Loucy (cell line): ENCODE results near the gene C21orf58.

ENCODE experiments used
- H2AFZ ChIP-seq: fragments of 200-600 bp; sonication (generic); 2 replicates; pipeline ENCODE4 v1.6.0; 2016; ENCODE audit warnings: antibody characterized with exemption, mild to moderate bottlenecking, low read length, moderate library complexity
- H3F3A ChIP-seq: fragments of 200-600 bp; 2 replicates; pipeline ENCODE4 v1.6.0; 2016; ENCODE audit warnings: antibody characterized with exemption, low read depth, mild to moderate bottlenecking
- H3K27me3 ChIP-seq: fragments of 200-600 bp; sonication (generic); 2 replicates; pipeline ENCODE4 v1.6.1; 2014; ENCODE audit warnings: low read length, mild to moderate bottlenecking; ENCODE audit not compliant: insufficient read depth, poor library complexity, severe bottlenecking
- H3K36me3 ChIP-seq: fragments of 200-600 bp; sonication (generic); 2 replicates; pipeline ENCODE4 v1.6.1; 2016; ENCODE audit warnings: low read length; ENCODE audit not compliant: insufficient read depth
- H3K4me1 ChIP-seq: fragments of 200-600 bp; sonication (generic); 2 replicates; pipeline ENCODE4 v1.5.1; 2014; ENCODE audit warnings: low read length, mild to moderate bottlenecking; ENCODE audit not compliant: insufficient read depth, poor library complexity, severe bottlenecking
- H3K4me2 ChIP-seq: fragments of 200-600 bp; sonication (generic); 2 replicates; pipeline ENCODE4 v1.6.0; 2014; ENCODE audit warnings: antibody characterized with exemption, low read length, low read depth, mild to moderate bottlenecking; ENCODE audit not compliant: poor library complexity, severe bottlenecking
- H3K4me3 ChIP-seq: fragments of 200-600 bp; sonication (generic); 2 replicates; pipeline ENCODE4 v1.5.1; 2014; ENCODE audit warnings: low read length, mild to moderate bottlenecking, mixed read lengths; ENCODE audit not compliant: poor library complexity, severe bottlenecking
- H3K79me2 ChIP-seq: fragments of 200-600 bp; sonication (generic); 2 replicates; pipeline ENCODE4 v1.6.1; 2014; ENCODE audit warnings: low read length; ENCODE audit not compliant: insufficient read depth
- H3K9ac ChIP-seq: fragments of 200-600 bp; sonication (generic); 2 replicates; pipeline ENCODE4 v1.6.0; 2014; ENCODE audit warnings: mild to moderate bottlenecking, low read depth, low read length, moderate library complexity; ENCODE audit not compliant: poor library complexity, severe bottlenecking
- H3K9me2 ChIP-seq: fragments of 200-600 bp; sonication (generic); replicated peaks from 2 replicates; pipeline ENCODE4 v1.6.1; 2016; ENCODE audit warnings: low read depth, low read length, mixed read lengths
- H3K9me3 ChIP-seq: fragments of 200-600 bp; sonication (generic); 2 replicates; pipeline ENCODE4 v1.6.1; 2014; ENCODE audit warnings: mild to moderate bottlenecking, antibody characterized with exemption, low read length, low read depth; ENCODE audit not compliant: insufficient read depth
- H4K20me1 ChIP-seq: fragments of 200-600 bp; sonication (generic); 2 replicates; pipeline ENCODE4 v1.6.0; 2014; ENCODE audit warnings: antibody characterized with exemption, low read length, mild to moderate bottlenecking; ENCODE audit not compliant: insufficient read depth, poor library complexity, severe bottlenecking
- CTCF ChIP-seq: fragments of 200-600 bp; sonication (generic); conservative IDR thresholded peaks from 2 replicates; pipeline ENCODE4 v1.5.1; 2014; ENCODE audit warnings: mild to moderate bottlenecking, antibody characterized with exemption, low read length
- EZH2phosphoT487 ChIP-seq: fragments of 200-600 bp; IDR thresholded peaks from 2 replicates; pipeline ENCODE4 v1.6.1; 2018; ENCODE audit warnings: antibody characterized with exemption, mild to moderate bottlenecking, moderate library complexity, borderline replicate concordance

Gene C21orf58

GRCh38 chr21:46347203-46347550 lies 23.5 kb upstream of the C21orf58 start:
- Histone ChIP-seq H3F3A (no peaks in the 10 kb centered on the region), H3K79me2 (peaks cover 33% of the 10 kb centered on the region), H3K27me3 (no peaks in the 10 kb centered on the region), H3K9me2 (no peaks in the 10 kb centered on the region), H3K36me3 (peaks cover 73% of the 10 kb centered on the region; the same call in 1 of the 2 replicates), H3K9ac (no peak overlapping the region), H2AFZ (no peak overlapping the region), H3K4me2 (no peak overlapping the region), H3K4me3 (no peak overlapping the region), H4K20me1 (no peaks in the 10 kb centered on the region), H3K9me3 (no peaks in the 10 kb centered on the region), H3K4me1 (no peaks in the 10 kb centered on the region)
- TF ChIP-seq EZH2phosphoT487 (no peak), CTCF (no peak)

GRCh38 chr21:46346296-46347202 lies 22.9 kb upstream of the C21orf58 start:
- no peaks in the 10 kb centered on the region for H3K9me2 ChIP-seq
- peaks cover 3% of the 10 kb centered on the region for H4K20me1 ChIP-seq
- H3K36me3 ChIP-seq: peaks cover 67% of the 10 kb centered on the region; the same call in 1 of the 2 replicates
- no peak overlapping the region for H3K9ac ChIP-seq
- H3K79me2 ChIP-seq: peaks cover 39% of the 10 kb centered on the region
- H3K27me3 ChIP-seq: no peaks in the 10 kb centered on the region
- no peak for TF ChIP-seq EZH2phosphoT487
- no peak for TF ChIP-seq CTCF
- H3K4me1 ChIP-seq: no peaks in the 10 kb centered on the region
- no peaks in the 10 kb centered on the region for H3F3A ChIP-seq
- no peak overlapping the region for H3K4me3 ChIP-seq
- H3K9me3 ChIP-seq: no peaks in the 10 kb centered on the region
- no peak overlapping the region for H3K4me2 ChIP-seq
- no peak overlapping the region for H2AFZ ChIP-seq

- no peaks in the 10 kb centered on the region for H3F3A ChIP-seq
- H3K36me3 ChIP-seq: peaks cover 60% of the 10 kb centered on the region; the same call in 1 of the 2 replicates
- H3K9me3 ChIP-seq: no peaks in the 10 kb centered on the region
- no peaks in the 10 kb centered on the region for H3K9me2 ChIP-seq
- peaks cover 45% of the 10 kb centered on the region for H3K79me2 ChIP-seq
- peaks cover 4% of the 10 kb centered on the region for H4K20me1 ChIP-seq
- no peak for TF ChIP-seq CTCF
- TF ChIP-seq EZH2phosphoT487: no peak
- H3K27me3 ChIP-seq: no peaks in the 10 kb centered on the region
- no peaks in the 10 kb centered on the region for H3K4me1 ChIP-seq
- H2AFZ ChIP-seq: no peak overlapping the region
- H3K9ac ChIP-seq: no peak overlapping the region
- no peak overlapping the region for H3K4me3 ChIP-seq
- no peak overlapping the region for H3K4me2 ChIP-seq
These were observed 22.2 kb upstream of the C21orf58 start for GRCh38 chr21:46345861-46346260.
